ENCODE results near the gene KAT14. TPM values are rescaled to one million over a fixed set of nuclear protein-coding genes. Genes with fewer than 3 reads are reported as not detected.

Gene KAT14
- total and polyA plus RNA-seq, 12 donors: 5.7 to 29.2 (median 15.6) TPM

GRCh38 chr20:18215566-18215965, 77.9 kb downstream of the KAT14 start:
- Histone ChIP-seq H3K4me1 (replicated peaks in 1 of 2) (no peaks in the 10 kb centered on the region), H3K4me3 (no peak overlapping the region), H3K27me3 (no peaks in the 10 kb centered on the region), H3K27ac (no peak overlapping the region), H3K36me3 (replicated peaks in 1 of 2) (no peaks in the 10 kb centered on the region), H3K9me3 (replicated peaks in 1 of 3) (no peaks in the 10 kb centered on the region)
- 77 to 95% (median 85%) methylated on average over 5 of the region's 5 CpGs for WGBS, 4 donors
- TF ChIP-seq POLR2A (IDR thresholded peaks at IDR 0.05): no peak
- TF ChIP-seq, protein P1, sequence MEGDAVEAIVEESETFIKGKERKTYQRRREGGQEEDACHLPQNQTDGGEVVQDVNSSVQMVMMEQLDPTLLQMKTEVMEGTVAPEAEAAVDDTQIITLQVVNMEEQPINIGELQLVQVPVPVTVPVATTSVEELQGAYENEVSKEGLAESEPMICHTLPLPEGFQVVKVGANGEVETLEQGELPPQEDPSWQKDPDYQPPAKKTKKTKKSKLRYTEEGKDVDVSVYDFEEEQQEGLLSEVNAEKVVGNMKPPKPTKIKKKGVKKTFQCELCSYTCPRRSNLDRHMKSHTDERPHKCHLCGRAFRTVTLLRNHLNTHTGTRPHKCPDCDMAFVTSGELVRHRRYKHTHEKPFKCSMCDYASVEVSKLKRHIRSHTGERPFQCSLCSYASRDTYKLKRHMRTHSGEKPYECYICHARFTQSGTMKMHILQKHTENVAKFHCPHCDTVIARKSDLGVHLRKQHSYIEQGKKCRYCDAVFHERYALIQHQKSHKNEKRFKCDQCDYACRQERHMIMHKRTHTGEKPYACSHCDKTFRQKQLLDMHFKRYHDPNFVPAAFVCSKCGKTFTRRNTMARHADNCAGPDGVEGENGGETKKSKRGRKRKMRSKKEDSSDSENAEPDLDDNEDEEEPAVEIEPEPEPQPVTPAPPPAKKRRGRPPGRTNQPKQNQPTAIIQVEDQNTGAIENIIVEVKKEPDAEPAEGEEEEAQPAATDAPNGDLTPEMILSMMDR (IDR thresholded peaks at IDR 0.05): no peak
- DNase-seq: no peak
- intact Hi-C loops (cut with DNase I): no loop called here

DNA sequence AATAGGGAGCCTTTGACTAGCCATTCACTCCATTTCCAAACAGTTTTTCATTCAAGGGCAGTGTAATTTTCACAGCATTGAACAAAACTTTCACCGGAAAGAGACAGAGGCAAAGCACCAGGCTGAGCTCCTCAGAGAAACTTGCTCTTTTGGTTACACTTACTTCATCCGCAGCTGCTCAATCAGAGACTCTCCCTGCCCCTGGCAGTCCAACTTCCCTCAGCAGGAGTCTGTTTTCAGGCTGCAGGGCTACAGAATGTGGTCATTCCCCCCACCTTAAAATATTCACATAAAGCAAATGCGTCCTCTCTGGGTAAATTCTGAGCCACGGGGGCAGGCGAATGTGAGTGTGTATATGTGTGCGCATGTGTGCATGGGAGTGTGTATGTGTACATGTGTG, 80.6 kb downstream of the KAT14 start:
- no peaks in the 10 kb centered on the region for H3K4me1 ChIP-seq (replicated peaks in 1 of 2)
- H3K27me3 ChIP-seq: no peaks in the 10 kb centered on the region
- no peaks in the 10 kb centered on the region for H3K9me3 ChIP-seq (replicated peaks in 1 of 3)
- DNase-seq: no peak
- intact Hi-C loops (cut with DNase I): no loop called here
- no peak overlapping the region for H3K4me3 ChIP-seq
- 87 to 92% (median 90%) methylated on average over 6 of the region's 6 CpGs for WGBS, 4 donors
- H3K27ac ChIP-seq: no peak overlapping the region
- TF ChIP-seq, protein P1 (IDR thresholded peaks at IDR 0.05): no peak
- no peak for TF ChIP-seq POLR2A (IDR thresholded peaks at IDR 0.05)
- no peaks in the 10 kb centered on the region for H3K36me3 ChIP-seq (replicated peaks in 1 of 2)

GRCh38 chr20:18223409-18223808, 85.7 kb downstream of the KAT14 start:
- TF ChIP-seq, protein P1 (IDR thresholded peaks at IDR 0.05): no peak
- no peak for TF ChIP-seq POLR2A (IDR thresholded peaks at IDR 0.05)
- Histone ChIP-seq H3K27me3 (no peaks in the 10 kb centered on the region), H3K36me3 (replicated peaks in 1 of 2) (no peaks in the 10 kb centered on the region), H3K4me3 (no peak overlapping the region), H3K27ac (no peak overlapping the region), H3K9me3 (replicated peaks in 1 of 3) (no peaks in the 10 kb centered on the region), H3K4me1 (replicated peaks in 1 of 2) (peaks cover 17% of the 10 kb centered on the region in 2 donors)
- 64 to 78% (median 68%) methylated on average over 5 of the region's 5 CpGs for WGBS, 4 donors
- intact Hi-C loops (cut with DNase I): no loop called here
- DNase-seq: no peak

DNA sequence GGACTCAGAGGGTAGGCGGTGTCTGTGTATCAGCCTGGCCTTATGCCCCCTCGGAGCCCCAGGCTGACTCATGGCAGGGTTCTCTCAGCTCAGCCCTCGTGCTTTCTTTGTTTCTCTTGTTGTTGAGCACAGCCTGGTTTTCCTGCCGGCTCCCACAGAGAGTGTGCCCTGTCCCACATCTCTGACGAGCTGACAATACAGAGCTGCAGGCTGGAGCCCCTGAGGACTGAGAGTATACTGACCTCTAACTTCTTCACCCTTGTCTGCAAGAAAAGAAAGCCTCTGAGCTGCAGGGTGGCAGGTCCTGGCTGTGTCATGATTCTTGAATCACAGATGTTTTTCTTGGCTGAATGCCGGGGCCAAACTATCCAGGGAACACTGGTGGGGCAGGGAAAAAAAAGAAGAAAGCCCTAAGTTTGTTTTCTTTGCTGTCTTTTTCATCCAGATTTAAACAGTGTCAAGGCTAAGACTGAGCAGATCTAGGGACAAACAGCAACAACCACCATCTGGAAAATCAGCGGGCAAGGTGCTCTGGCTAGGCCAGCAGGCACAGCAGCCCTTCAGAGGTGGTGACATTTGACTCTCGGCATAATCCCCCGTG, 87.4 kb downstream of the KAT14 start:
- H3K4me1 ChIP-seq (replicated peaks in 1 of 2): peaks cover 17% of the 10 kb centered on the region in 2 donors
- DNase-seq: peak; percentile 70 to 81 (median 77)
- no peaks in the 10 kb centered on the region for H3K36me3 ChIP-seq (replicated peaks in 1 of 2)
- peak in 1 of 2 donors; percentile 17 for TF ChIP-seq POLR2A (IDR thresholded peaks at IDR 0.05)
- TF ChIP-seq, protein P1 (IDR thresholded peaks at IDR 0.05): no peak
- intact Hi-C loops (cut with DNase I): no loop called here
- H3K27me3 ChIP-seq: no peaks in the 10 kb centered on the region
- no peaks in the 10 kb centered on the region for H3K9me3 ChIP-seq (replicated peaks in 1 of 3)
- peak overlapping the region in 1 of 4 donors; percentile 25 for H3K4me3 ChIP-seq
- H3K27ac ChIP-seq: peak overlapping the region in 4 of 5 donors; percentile 22 to 78 (median 59)
- WGBS, 4 donors: 13 to 14% (median 13%) methylated on average over 9 of the region's 9 CpGs

All from adrenal gland (tissue), 12 donors.